Adrenal gland (tissue), 12 donors: Measurements from ENCODE around the gene MZB1. TPM values are rescaled to one million over a fixed set of nuclear protein-coding genes. Genes with fewer than 3 reads are reported as not detected.

Experiments used
- DNase-seq, 7 donors: peaks; one replicate each; pipeline ENCODE4 v3.0.0-alpha.2; 2019 to 2020
- H3K27ac ChIP-seq, 5 donors: fragments of 200-600 bp; sonication (generic) in 4 of 5; 1 replicate in 3 of 5; 2 replicates in 2 of 5; pipeline versions ENCODE4 v1.5.1 to v1.8.0; 2016 to 2020; ENCODE audit warnings: mild to moderate bottlenecking in 1 of 5
- H3K27me3 ChIP-seq: fragments of 200-600 bp; 2 replicates; pipeline ENCODE4 v1.8.0; 2021
- H3K36me3 ChIP-seq, 2 donors: fragments of 200-600 bp; replicated peaks in 1 of 2; 1 replicate in 1 of 2; 2 replicates in 1 of 2; pipeline versions ENCODE4 v1.5.1 to v1.8.0; 2018 to 2022
- H3K4me1 ChIP-seq, 2 donors: fragments of 200-600 bp; replicated peaks in 1 of 2; 1 replicate in 1 of 2; 2 replicates in 1 of 2; pipeline versions ENCODE4 v1.5.1 to v1.8.0; 2018 to 2021
- H3K4me3 ChIP-seq, 4 donors: fragments of 200-600 bp; sonication (generic) in 3 of 4; one replicate each; pipeline ENCODE4 v1.5.1; 2016 to 2018
- H3K9me3 ChIP-seq, 3 donors: fragments of 200-600 bp; sonication (generic) in 1 of 3; replicated peaks in 1 of 3; 1 replicate in 2 of 3; 2 replicates in 1 of 3; pipeline versions ENCODE4 v1.5.1 to v1.8.0; 2016 to 2021
- CTCF ChIP-seq, 6 experiments: fragments of 450-650 bp in 4 of 6; fragments of 200-600 bp in 2 of 6; sonication (generic) in 1 of 6; IDR thresholded peaks; 1 replicate in 5 of 6; 2 replicates in 1 of 6; pipeline versions ENCODE4 v1.5.1 to v1.8.0; 2016 to 2021; ENCODE audit warnings: antibody characterized with exemption in 6 of 6, mild to moderate bottlenecking in 2 of 6, moderate library complexity in 1 of 6
- POLR2A ChIP-seq, 2 donors: fragments of 450-650 bp; IDR thresholded peaks; one replicate each; pipeline ENCODE4 v1.6.1; 2017; ENCODE audit warnings: antibody characterized with exemption in 2 of 2, mild to moderate bottlenecking in 2 of 2, moderate library complexity in 1 of 2
- WGBS, 4 donors: extraction: QIAGEN DNeasy Blood & Tissue Kit in 2 of 4; methylation state at CpG; one replicate each; pipeline versions ENCODE4 v1.1.5 to v1.1.7; 2013 to 2017; 5-methylcytosine and 5-hydroxymethylcytosine counted together
- intact Hi-C, 2 donors: fragments of 100-400 bp; cut with DNase I; formaldehyde crosslinking; loops; one replicate each; pipeline versions ENCODE4 v1.14.1 to v1.15.0; 2022 to 2023
- polyA plus RNA-seq, 3 donors: library from polyadenylated mRNA; stranded (reverse); fragments of 200-250 nt in 2 of 3; fragments of 350-450 nt in 1 of 3; fragmentation: Illumina TruSeq in 1 of 3; extraction: RNeasy Lipid Tissue Mini Kit (QIAGEN cat#74804) in 1 of 3; gene quantifications; one replicate each; pipeline ENCODE4 v1.2.3, GENCODE V29; 2013 to 2014
- total RNA-seq, 9 donors: library from RNA; depleted of rRNA in 4 of 9; stranded (reverse); fragments of >200 nt in 4 of 9; fragments of 120-200 nt in 1 of 9; fragmentation: NEBNext Ultra II Directional in 1 of 9; extraction: Animal tissue kit (Norgen Biotek cat#: 25700) in 1 of 9; gene quantifications; one replicate each; pipeline versions ENCODE4 v1.1.0 to v1.2.4, GENCODE V29; 2013 to 2023
- donor health status: healthy with polysubstance abuse.
- donor health status: Bipolar disorder and iron deficiency.
- donor health status: DM: yes; HTN: yes; CAD: no.
- donor health status: DM: no; HTN: no; CAD: no.
- donor health status: DM: no; HTN: no; CAD: no.
- donor health status: DM: yes; HTN: yes; CAD: no.

MZB1 gene
- total and polyA plus RNA-seq, 12 donors: 0.35 to 7.7 (median 0.95) TPM; not detected in 3

- no peaks in the 10 kb centered on the region for H3K9me3 ChIP-seq
- TF ChIP-seq CTCF (IDR thresholded peaks at IDR 0.05) (no peak), POLR2A (IDR thresholded peaks at IDR 0.05) (no peak)
- H3K27ac ChIP-seq: no peak overlapping the region
- DNase-seq: peak in 1 of 7 donors; percentile 44
- no peaks in the 10 kb centered on the region for H3K27me3 ChIP-seq
- 96% methylated on average over 3 of the region's 3 CpGs for WGBS, 4 donors
- H3K4me1 ChIP-seq: peaks cover 0 to 14% of the 10 kb centered on the region in 2 donors
- no peaks in the 10 kb centered on the region for H3K36me3 ChIP-seq
- H3K4me3 ChIP-seq: no peak overlapping the region
- intact Hi-C loops: no loop called here
Observed at GRCh38 chr5:139435676-139436075, 46.0 kb upstream of the MZB1 start.

GRCh38 chr5:139431706-139432105 is 42.0 kb upstream of the MZB1 start:
- intact Hi-C loops: no loop called here
- no peaks in the 10 kb centered on the region for H3K36me3 ChIP-seq
- 76 to 91% (median 82%) methylated on average over 1 of the region's 1 CpG for WGBS, 4 donors

GRCh38 chr5:139430015-139430414 is 40.3 kb upstream of the MZB1 start:
- H3K36me3 ChIP-seq: peaks cover 0 to 15% of the 10 kb centered on the region in 2 donors
- no peak overlapping the region for H3K27ac ChIP-seq
- H3K9me3 ChIP-seq: no peaks in the 10 kb centered on the region
- DNase-seq: no peak
- 87 to 99% (median 88%) methylated on average over 2 of the region's 2 CpGs for WGBS, 4 donors
- TF ChIP-seq CTCF (IDR thresholded peaks at IDR 0.05) (no peak), POLR2A (IDR thresholded peaks at IDR 0.05) (no peak)
- intact Hi-C loops: no loop called here
- no peak overlapping the region for H3K4me3 ChIP-seq
- no peaks in the 10 kb centered on the region for H3K27me3 ChIP-seq
- no peaks in the 10 kb centered on the region for H3K4me1 ChIP-seq

More at GRCh38 chr5:139431706-139432105, 42.0 kb upstream of the MZB1 start:
- Histone ChIP-seq H3K27me3 (no peaks in the 10 kb centered on the region), H3K4me3 (no peak overlapping the region), H3K4me1 (no peaks in the 10 kb centered on the region), H3K9me3 (no peaks in the 10 kb centered on the region), H3K27ac (no peak overlapping the region)
- TF ChIP-seq CTCF (IDR thresholded peaks at IDR 0.05) (no peak), POLR2A (IDR thresholded peaks at IDR 0.05) (no peak)
- no peak for DNase-seq

GRCh38 chr5:139426203-139426885 is 36.6 kb upstream of the MZB1 start:
- no peak overlapping the region for H3K4me3 ChIP-seq
- DNase-seq: peak in 1 of 7 donors; percentile 43
- H3K9me3 ChIP-seq: no peaks in the 10 kb centered on the region
- peaks cover 0 to 17% of the 10 kb centered on the region in 2 donors for H3K36me3 ChIP-seq
- H3K4me1 ChIP-seq: no peaks in the 10 kb centered on the region
- H3K27ac ChIP-seq: no peak overlapping the region
- H3K27me3 ChIP-seq: no peaks in the 10 kb centered on the region
- 75 to 91% (median 81%) methylated on average over 8 of the region's 8 CpGs for WGBS, 4 donors
- intact Hi-C loops: loop anchor here in 1 of 2 donors (10.0 kb wide), 1 partner anchor 338 kb away; no protein-coding TSS in a partner anchor
- no peak for TF ChIP-seq POLR2A (IDR thresholded peaks at IDR 0.05)
- TF ChIP-seq CTCF (IDR thresholded peaks at IDR 0.05): no peak
